ENCODE results near the gene PRR19.

The PRR19 gene

DNA sequence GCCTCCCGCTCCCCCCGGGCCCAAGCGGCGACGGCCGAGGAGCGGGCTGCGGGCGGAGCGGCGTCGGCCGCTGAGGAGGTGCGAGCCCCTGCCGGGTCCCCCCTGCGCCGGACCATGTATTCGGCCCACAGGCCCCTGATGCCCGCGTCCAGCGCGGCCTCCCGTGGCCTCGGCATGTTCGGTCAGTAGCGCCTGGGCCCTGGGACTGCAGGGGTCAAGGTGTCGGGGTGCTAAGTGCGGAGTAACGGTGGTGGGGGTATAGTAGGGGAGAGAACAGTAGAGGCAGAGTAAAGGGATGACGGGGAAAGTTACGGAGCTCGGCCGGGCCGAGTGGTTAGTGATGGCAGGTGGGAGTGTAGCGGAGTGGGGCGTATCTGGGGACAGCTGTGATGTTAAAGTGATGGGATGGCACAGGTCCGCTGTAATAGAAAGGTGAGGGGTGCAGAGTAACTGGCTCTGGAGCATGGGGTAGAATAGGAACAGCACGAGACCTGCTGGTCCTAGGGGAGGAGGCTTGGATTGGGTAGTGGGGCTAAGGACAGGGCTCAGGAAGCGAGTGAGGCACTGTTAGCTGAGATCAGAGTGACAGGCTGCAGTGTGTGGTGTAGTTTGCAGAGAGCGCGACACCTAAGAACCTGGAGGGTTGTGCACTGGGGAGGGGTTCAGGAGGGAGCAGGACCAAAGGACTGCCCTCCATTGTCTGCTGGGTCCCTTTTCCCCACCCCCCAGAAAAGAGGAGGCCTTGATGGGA, 17.2 kb upstream of the PRR19 start:
- H3K4me3 Mint-ChIP-seq = peak overlapping the region; percentile 94
- peaks cover 29% of the 10 kb centered on the region for H3K4me1 Mint-ChIP-seq
- ATAC-seq (ENCODE audit: low read depth) = no peak
- peak overlapping the region; percentile 76 for H3K27ac Mint-ChIP-seq
- DNase-seq (ENCODE audit: low spot score in 2 of 2) = no peak
- no peaks in the 10 kb centered on the region for H3K27me3 Mint-ChIP-seq
- no peaks in the 10 kb centered on the region for H3K9me3 Mint-ChIP-seq
- peaks cover 3% of the 10 kb centered on the region for H3K36me3 Mint-ChIP-seq

DNA sequence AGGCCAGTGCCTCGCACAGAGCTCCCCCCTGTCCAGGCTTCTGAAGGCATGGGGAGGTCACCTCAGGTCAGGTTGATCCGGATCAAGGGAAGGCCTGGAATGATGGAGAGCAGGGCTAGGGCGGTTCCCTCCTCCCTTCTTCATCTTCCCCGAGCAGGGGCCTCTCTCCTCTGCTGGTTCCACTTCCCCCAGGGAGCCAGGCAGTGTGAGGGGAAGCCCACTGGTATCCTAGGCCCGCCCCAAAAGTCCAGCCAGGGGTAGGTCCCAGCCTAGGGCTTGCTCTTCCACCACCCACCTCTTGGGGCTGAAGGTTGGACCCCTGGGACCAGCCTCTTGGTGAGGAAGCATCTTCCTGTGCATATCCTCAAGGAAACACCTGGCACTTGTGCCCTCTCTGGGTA, 16.4 kb upstream of the PRR19 start:
- H3K27me3 Mint-ChIP-seq = no peaks in the 10 kb centered on the region
- H3K36me3 Mint-ChIP-seq = peaks cover 3% of the 10 kb centered on the region
- H3K27ac Mint-ChIP-seq = peak overlapping the region; percentile 76
- peaks cover 29% of the 10 kb centered on the region for H3K4me1 Mint-ChIP-seq
- peak overlapping the region; percentile 94 for H3K4me3 Mint-ChIP-seq
- DNase-seq (ENCODE audit: low spot score in 2 of 2) (no peak), ATAC-seq (ENCODE audit: low read depth) (no peak)
- no peaks in the 10 kb centered on the region for H3K9me3 Mint-ChIP-seq

DNA sequence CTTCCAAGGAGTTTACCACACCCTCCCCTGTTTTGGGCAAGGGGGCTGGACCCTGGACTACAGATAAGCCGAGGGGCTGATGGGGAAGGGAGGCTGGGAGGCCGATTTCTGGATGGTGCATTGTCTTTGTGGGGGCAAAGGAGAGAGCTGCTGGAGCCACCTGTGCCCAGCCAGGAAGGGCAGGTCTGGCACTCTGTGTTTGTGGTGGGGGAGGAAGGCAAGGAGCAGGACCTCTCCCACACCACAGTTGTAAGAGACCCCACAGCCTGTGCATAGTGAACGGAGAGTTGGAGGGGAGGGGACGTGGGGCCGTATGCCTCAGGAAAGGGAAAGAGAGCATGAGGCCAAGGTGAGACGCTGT, 16.0 kb upstream of the PRR19 start:
- Mint-ChIP-seq H3K4me3 (peak overlapping the region; percentile 94), H3K36me3 (peaks cover 3% of the 10 kb centered on the region), H3K4me1 (peaks cover 29% of the 10 kb centered on the region), H3K27ac (peak overlapping the region; percentile 76), H3K27me3 (no peaks in the 10 kb centered on the region), H3K9me3 (no peaks in the 10 kb centered on the region)
- no peak for DNase-seq (ENCODE audit: low spot score in 2 of 2)
- no peak for ATAC-seq (ENCODE audit: low read depth)

DNA sequence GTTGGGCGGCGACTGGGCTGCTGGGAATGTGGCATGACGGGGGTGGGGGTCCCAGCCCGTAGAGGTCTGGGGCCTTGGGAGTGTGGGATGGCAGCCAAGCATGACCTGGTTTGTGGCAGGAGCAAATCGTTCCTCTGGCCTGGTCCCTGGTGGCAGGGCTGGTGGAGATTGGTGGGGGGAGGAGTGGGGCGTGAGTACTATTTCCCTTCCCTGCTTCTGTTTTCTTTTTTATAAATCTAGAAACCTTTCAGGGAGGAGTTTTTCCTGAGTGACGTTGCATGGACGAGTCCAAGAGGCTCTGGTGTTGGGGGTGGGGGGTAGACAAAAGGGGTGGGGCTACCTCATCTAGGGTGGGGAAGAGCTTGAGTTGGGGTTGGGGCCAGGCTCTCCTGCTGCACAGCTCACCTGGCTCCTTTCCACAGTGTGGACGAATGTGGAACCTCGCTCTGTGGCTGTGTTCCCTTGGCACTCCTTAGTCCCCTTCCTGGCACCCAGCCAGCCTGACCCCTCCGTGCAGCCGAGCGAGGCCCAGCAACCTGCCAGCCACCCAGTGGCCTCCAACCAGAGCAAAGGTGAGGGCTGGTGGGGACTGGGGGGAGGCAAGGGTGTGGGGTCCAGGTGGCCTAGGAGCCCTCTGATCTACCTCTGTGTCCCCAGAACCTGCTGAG, 15.4 kb upstream of the PRR19 start:
- H3K27me3 Mint-ChIP-seq = no peaks in the 10 kb centered on the region
- H3K4me1 Mint-ChIP-seq = peaks cover 28% of the 10 kb centered on the region

DNA sequence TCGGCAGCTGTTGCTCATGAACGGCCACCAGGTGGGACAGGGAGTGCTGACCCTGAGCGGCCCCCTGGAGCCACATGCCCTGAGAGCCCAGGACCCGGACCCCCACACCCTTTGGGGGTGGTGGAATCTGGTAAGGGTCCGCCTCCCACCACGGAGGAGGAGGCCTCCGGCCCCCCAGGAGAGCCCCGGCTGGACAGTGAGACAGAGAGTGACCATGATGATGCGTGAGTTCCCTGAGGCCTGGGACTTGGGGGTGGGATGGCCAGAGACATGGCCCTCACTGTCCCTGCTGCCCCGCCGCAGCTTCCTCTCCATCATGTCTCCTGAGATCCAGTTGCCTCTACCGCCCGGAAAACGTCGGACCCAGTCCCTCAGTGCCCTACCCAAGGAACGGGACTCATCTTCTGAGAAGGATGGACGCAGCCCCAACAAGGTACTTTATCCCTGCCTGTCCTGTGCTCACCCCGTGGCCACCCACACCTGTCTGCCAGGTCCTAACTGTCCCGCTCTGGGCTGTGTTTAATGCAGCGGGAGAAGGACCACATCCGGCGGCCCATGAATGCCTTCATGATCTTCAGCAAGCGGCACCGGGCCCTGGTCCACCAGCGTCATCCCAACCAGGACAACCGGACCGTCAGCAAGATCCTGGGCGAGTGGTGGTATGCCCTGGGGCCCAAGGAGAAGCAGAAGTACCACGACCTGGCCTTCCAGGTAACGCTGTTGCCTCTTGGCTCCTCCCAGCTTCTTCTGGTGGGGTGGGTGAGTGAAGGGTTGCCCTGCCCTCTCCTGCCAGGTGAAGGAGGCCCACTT, 14.7 kb upstream of the PRR19 start:
- Mint-ChIP-seq H3K36me3 (peaks cover 10% of the 10 kb centered on the region), H3K4me1 (peaks cover 27% of the 10 kb centered on the region), H3K9me3 (no peaks in the 10 kb centered on the region), H3K27me3 (no peaks in the 10 kb centered on the region), H3K4me3 (no peak overlapping the region), H3K27ac (no peak overlapping the region)
- ATAC-seq (ENCODE audit: low read depth) (no peak), DNase-seq (ENCODE audit: low spot score in 2 of 2) (no peak)

More for the DNA sequence above, 15.4 kb upstream of the PRR19 start:
- ATAC-seq (ENCODE audit: low read depth) (no peak), DNase-seq (ENCODE audit: low spot score in 2 of 2) (no peak)
- no peaks in the 10 kb centered on the region for H3K9me3 Mint-ChIP-seq
- H3K4me3 Mint-ChIP-seq = peak overlapping the region; percentile 94
- peak overlapping the region; percentile 76 for H3K27ac Mint-ChIP-seq
- peaks cover 6% of the 10 kb centered on the region for H3K36me3 Mint-ChIP-seq

DNA sequence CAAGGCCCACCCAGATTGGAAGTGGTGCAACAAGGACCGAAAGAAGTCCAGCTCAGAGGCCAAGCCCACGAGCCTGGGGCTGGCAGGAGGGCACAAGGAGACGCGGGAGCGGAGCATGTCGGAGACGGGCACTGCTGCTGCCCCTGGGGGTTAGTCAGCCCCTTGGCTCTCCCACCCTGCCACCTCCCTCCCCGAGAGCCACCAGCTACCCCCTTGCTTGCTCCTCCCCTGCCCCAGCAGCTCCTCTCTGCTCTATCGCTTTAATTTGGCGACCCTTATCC, 14.2 kb upstream of the PRR19 start:
- ATAC-seq (ENCODE audit: low read depth) (no peak), DNase-seq (ENCODE audit: low spot score in 2 of 2) (no peak)
- Mint-ChIP-seq H3K27me3 (no peaks in the 10 kb centered on the region), H3K9me3 (no peaks in the 10 kb centered on the region), H3K4me1 (peaks cover 24% of the 10 kb centered on the region), H3K27ac (no peak overlapping the region), H3K4me3 (no peak overlapping the region), H3K36me3 (peaks cover 10% of the 10 kb centered on the region)

DNA sequence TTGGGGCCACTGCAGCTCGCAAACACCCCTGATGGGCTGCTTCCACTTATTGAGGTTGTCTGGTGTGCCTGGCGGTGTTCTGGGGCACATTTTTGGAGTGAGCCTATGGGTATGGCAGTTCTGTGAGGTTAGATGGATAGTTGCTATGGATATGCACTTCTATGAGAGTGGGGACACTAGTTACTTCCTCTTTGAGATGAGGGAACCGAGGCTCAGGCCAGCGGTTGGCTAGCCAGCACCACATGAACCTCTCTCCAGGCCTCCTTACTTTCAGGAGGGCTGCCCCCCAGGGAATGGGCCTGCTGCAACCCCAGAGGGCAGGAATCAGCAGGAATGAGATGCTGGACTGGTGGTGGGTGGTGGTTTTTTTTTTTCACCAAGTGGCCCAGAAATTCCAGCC, 13.5 kb upstream of the PRR19 start:
- Mint-ChIP-seq H3K27ac (no peak overlapping the region), H3K4me3 (no peak overlapping the region), H3K9me3 (no peaks in the 10 kb centered on the region), H3K4me1 (peaks cover 27% of the 10 kb centered on the region), H3K27me3 (no peaks in the 10 kb centered on the region), H3K36me3 (peaks cover 12% of the 10 kb centered on the region)
- DNase-seq (ENCODE audit: low spot score in 2 of 2) = no peak
- ATAC-seq (ENCODE audit: low read depth) = no peak

DNA sequence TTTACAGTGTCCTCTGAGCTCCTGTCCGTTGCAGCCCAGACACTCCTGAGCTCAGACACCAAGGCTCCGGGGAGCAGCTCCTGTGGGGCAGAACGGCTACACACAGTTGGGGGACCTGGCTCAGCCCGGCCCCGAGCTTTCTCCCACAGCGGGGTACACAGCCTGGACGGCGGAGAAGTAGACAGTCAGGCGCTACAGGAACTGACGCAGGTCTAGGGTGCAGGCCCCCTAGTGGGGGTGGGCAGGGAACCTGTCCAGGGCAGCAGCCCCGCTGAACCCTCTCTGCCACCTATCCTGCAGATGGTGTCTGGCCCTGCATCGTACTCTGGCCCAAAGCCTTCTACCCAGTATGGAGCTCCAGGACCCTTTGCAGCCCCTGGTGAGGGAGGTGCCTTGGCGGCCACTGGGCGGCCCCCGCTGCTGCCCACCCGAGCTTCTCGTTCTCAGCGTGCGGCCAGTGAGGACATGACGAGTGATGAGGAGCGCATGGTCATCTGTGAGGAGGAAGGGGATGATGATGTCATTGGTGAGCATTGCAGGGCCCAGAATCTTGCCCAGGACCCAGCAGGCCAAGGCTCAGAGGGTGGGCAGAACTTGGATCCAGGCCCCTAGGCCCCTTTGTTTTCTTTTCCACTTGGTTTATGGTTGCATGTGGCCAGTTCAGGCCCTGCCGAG, 12.9 kb upstream of the PRR19 start:
- Mint-ChIP-seq H3K27ac (no peak overlapping the region), H3K27me3 (no peaks in the 10 kb centered on the region), H3K4me1 (peaks cover 27% of the 10 kb centered on the region), H3K9me3 (no peaks in the 10 kb centered on the region), H3K4me3 (no peak overlapping the region), H3K36me3 (peaks cover 15% of the 10 kb centered on the region)
- DNase-seq (ENCODE audit: low spot score in 2 of 2) (no peak), ATAC-seq (ENCODE audit: low read depth) (no peak)

DNA sequence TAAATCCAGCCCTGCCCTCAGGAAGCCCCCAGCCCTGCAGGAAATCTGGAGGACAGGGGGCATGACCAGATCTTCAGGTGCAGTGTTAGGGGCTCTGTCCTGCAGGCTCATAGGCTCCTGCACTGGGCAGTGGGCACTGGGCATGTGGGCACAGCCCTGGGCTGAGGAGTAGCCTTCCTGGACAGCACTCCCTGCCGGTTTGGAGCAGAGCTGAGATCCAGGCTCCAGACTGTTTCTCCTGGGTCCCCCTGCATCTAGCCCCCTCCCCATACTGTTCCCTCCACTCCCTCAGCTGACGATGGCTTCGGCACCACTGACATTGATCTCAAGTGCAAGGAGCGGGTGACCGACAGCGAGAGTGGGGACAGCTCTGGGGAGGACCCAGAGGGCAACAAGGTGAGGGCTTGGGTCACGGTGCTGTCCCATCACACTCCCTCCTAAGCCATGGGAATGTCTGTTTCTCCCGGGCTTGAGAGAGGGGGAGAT, 12.3 kb upstream of the PRR19 start:
- Mint-ChIP-seq H3K27me3 (no peaks in the 10 kb centered on the region), H3K9me3 (no peaks in the 10 kb centered on the region), H3K4me3 (no peak overlapping the region), H3K4me1 (peaks cover 26% of the 10 kb centered on the region), H3K36me3 (peaks cover 15% of the 10 kb centered on the region), H3K27ac (no peak overlapping the region)
- ATAC-seq (ENCODE audit: low read depth) (no peak), DNase-seq (ENCODE audit: low spot score in 2 of 2) (no peak)

DNA sequence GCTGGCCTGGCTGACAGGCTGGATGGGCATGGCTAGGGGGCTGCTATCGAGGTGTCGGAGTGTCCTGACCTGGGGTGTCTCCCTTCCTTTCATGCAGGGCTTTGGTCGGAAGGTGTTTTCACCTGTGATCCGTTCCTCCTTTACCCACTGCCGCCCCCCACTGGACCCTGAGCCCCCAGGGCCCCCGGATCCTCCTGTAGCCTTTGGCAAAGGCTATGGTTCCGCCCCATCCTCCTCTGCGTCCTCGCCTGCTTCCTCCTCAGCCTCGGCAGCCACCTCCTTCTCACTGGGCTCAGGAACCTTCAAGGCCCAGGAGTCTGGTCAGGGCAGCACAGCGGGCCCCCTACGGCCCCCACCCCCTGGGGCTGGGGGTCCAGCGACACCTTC, 11.8 kb upstream of the PRR19 start:
- H3K4me1 Mint-ChIP-seq = peaks cover 21% of the 10 kb centered on the region
- no peak overlapping the region for H3K4me3 Mint-ChIP-seq
- no peaks in the 10 kb centered on the region for H3K27me3 Mint-ChIP-seq
- H3K36me3 Mint-ChIP-seq = peaks cover 15% of the 10 kb centered on the region
- H3K9me3 Mint-ChIP-seq = no peaks in the 10 kb centered on the region
- DNase-seq (ENCODE audit: low spot score in 2 of 2) (no peak), ATAC-seq (ENCODE audit: low read depth) (no peak)
- H3K27ac Mint-ChIP-seq = no peak overlapping the region

DNA sequence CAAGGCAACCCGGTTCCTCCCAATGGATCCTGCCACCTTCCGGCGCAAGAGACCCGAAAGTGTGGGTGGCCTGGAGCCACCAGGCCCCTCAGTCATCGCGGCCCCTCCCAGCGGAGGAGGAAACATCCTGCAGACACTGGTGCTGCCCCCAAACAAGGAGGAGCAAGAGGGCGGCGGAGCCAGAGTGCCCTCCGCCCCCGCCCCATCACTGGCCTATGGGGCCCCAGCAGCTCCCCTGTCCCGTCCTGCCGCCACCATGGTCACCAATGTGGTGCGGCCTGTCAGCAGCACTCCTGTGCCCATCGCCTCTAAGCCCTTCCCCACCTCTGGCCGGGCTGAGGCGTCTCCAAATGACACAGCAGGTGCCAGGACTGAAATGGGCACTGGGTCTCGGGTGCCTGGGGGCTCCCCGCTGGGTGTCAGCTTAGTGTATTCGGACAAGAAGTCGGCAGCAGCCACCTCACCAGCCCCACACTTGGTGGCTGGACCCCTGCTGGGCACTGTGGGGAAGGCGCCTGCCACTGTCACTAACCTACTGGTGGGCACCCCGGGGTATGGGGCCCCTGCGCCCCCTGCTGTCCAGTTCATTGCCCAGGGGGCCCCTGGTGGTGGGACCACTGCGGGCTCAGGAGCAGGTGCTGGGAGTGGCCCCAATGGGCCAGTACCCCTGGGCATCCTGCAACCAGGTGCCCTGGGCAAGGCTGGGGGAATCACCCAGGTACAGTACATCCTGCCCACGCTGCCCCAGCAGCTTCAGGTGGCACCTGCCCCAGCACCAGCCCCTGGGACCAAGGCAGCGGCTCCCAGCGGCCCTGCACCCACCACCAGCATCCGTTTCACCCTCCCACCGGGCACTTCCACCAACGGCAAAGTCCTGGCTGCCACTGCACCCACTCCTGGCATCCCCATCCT, 11.2 kb upstream of the PRR19 start:
- peaks cover 15% of the 10 kb centered on the region for H3K4me1 Mint-ChIP-seq
- H3K27ac Mint-ChIP-seq = peak overlapping the region; percentile 87
- ATAC-seq (ENCODE audit: low read depth) = peak; percentile 86

DNA sequence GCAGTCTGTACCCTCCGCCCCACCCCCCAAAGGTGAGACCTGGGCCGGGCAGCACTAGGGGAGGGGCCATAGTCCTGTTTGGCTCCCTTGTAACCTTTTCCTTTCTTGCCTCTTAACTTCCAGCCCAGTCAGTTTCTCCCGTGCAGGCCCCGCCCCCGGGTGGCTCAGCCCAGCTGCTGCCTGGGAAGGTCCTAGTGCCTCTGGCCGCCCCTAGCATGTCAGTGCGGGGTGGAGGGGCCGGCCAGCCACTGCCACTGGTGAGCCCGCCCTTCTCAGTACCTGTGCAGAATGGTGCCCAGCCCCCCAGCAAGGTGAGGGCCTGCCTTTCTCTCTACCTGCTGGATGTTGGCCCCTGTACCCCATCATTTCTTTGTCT, 10.5 kb upstream of the PRR19 start:
- Mint-ChIP-seq H3K4me3 (no peak overlapping the region), H3K4me1 (peaks cover 13% of the 10 kb centered on the region), H3K27me3 (no peaks in the 10 kb centered on the region), H3K36me3 (peaks cover 15% of the 10 kb centered on the region), H3K9me3 (no peaks in the 10 kb centered on the region), H3K27ac (peak overlapping the region; percentile 87)
- ATAC-seq (ENCODE audit: low read depth) (no peak), DNase-seq (ENCODE audit: low spot score in 2 of 2) (no peak)

More for the DNA sequence above, 11.2 kb upstream of the PRR19 start:
- Mint-ChIP-seq H3K4me3 (no peak overlapping the region), H3K36me3 (peaks cover 15% of the 10 kb centered on the region), H3K9me3 (no peaks in the 10 kb centered on the region), H3K27me3 (no peaks in the 10 kb centered on the region)
- DNase-seq (ENCODE audit: low spot score in 2 of 2) = peak; percentile 62 to 67
